ENCODE measurements around the gene ARIH1.

GRCh38 chr15:72426753-72427152 is 47.4 kb upstream of the ARIH1 start:
- no peak for TF ChIP-seq EZH2 (IDR thresholded peaks at IDR 0.05; ENCODE audit: insufficient read depth, poor library complexity, severe bottlenecking)
- no peak for TF ChIP-seq EZH2phosphoT487 (IDR thresholded peaks at IDR 0.05; ENCODE audit: insufficient read depth, low read depth)
